ENCODE data around the gene VPS35. TPM values are rescaled to one million over a fixed set of nuclear protein-coding genes. Genes with fewer than 3 reads are reported as not detected.

Gene VPS35
- total RNA-seq, 2 donors from 2014 or later = 85.9 to 98.2 TPM

DNA sequence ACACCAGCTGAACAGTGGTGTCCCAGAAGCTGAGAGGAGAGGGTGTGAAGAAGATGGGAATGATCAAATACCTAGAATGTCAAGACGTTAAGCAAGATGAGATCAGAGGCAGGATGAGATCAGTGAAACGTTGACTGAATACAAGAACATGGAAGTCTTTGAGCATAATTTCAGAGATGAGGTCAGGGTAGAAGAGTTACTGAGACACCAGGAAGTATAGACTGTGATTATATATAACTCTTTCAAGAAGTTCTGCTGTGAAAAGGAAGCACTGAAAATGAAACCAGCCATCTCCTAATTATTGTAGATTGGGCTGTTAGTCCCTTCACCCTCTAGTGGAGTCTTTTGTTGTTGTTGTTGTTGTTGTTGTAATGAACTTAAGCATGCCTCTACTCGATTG lies 76.9 kb downstream of the VPS35 start:
- DNase-seq (ENCODE audit: low spot score in 2 of 2) = no peak
- ATAC-seq = peak in 1 of 2 donors; percentile 61
- Mint-ChIP-seq H3K27ac (no peak overlapping the region), H3K36me3 (peaks cover 8 to 36% of the 10 kb centered on the region in 2 donors), H3K9me3 (no peaks in the 10 kb centered on the region)

DNA sequence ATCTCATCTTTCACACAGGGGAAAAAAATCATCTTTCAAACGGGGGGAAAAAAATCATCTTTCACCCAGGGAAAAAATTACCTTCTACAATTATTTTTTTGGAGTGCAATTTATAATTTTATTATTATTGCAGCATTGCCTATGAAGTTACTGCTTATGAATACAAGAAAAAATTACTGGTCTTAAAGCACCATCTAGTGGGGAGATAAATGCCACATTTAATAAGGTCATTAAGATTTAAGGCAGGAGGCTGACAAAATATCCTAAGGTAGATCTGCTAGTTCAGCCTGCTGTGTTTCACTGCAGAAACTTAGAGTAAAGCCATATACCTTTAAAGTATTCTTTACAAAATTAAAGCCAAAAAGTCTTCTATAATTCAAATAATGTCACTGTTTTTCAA lies 81.4 kb downstream of the VPS35 start:
- H3K9me3 Mint-ChIP-seq = no peaks in the 10 kb centered on the region
- peaks cover 6 to 29% of the 10 kb centered on the region in 2 donors for H3K36me3 Mint-ChIP-seq
- peak overlapping the region in 1 of 2 donors; percentile 89 for H3K27ac Mint-ChIP-seq
- ATAC-seq (no peak), DNase-seq (ENCODE audit: low spot score in 2 of 2) (no peak)

DNA sequence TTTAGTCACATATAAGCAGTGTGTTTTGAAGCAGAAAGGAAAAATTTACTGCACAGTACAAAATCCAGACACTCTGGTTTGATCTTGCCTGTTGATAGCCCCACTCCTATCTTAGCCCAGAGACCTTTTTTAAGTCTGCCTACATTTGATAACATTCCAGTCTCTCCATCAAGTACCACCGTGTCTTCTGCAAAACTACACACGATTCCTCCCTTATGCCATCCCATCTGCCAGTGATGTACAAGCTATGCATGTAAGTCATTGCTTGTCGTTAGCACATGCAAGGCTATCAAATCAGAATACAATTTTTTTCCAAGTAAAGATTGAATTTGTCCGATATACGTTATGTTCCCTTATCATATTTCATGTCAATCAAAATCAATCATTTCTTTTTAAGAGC lies 82.7 kb downstream of the VPS35 start:
- Mint-ChIP-seq H3K9me3 (no peaks in the 10 kb centered on the region), H3K36me3 (peaks cover 6 to 33% of the 10 kb centered on the region in 2 donors), H3K27ac (peak overlapping the region in 1 of 2 donors; percentile 32)
- ATAC-seq (no peak), DNase-seq (ENCODE audit: low spot score in 2 of 2) (no peak)

Other genes with a start within 250 kb of the VPS35 start
- gene SHCBP1, start 67.8 kb downstream of the VPS35 start, total RNA-seq = 10 to 100 TPM; 39.8 to 41.3 TPM
- gene ORC6, start 481 bp upstream of the VPS35 start, total RNA-seq = 10 to 100 TPM; 42.9 to 64.0 TPM
- gene MYLK3, start 59.2 kb upstream of the VPS35 start, total RNA-seq = under 1 TPM; 0.50 to 0.51 TPM
- gene C16orf87, start 142.0 kb upstream of the VPS35 start, total RNA-seq = 10 to 100 TPM; 15.8 to 15.9 TPM
- 10 to 100 TPM in 1 of 2 donors, 1 to 10 TPM in 1; 4.6 to 11.1 TPM for gene GPT2, start 195.2 kb upstream of the VPS35 start, total RNA-seq